RKO (cell line): ENCODE measurements around the gene KLHDC4.
"Not testable (repeated sequence)": the region's sequence is repeated elsewhere in the genome, so short reads cannot be mapped to it uniquely, and the experiment has no call there.

Experiments used
- DNase-seq: peaks from one replicate; pipeline ENCODE4 v3.0.0-alpha.2; 2016; ENCODE audit warnings: low spot score

KLHDC4 gene

GRCh38 chr16:87788730-87789436 lies 23.1 kb upstream of the KLHDC4 start:
- DNase-seq = not testable (repeated sequence)

GRCh38 chr16:87787451-87788091 lies 21.8 kb upstream of the KLHDC4 start:
- DNase-seq = not testable (repeated sequence)

GRCh38 chr16:87784812-87785211 lies 19.0 kb upstream of the KLHDC4 start:
- no peak for DNase-seq

GRCh38 chr16:87782033-87782432 lies 16.2 kb upstream of the KLHDC4 start:
- DNase-seq = no peak

- no peak for DNase-seq
These were observed 14.7 kb upstream of the KLHDC4 start for GRCh38 chr16:87780385-87780989.

GRCh38 chr16:87778830-87779579 lies 13.2 kb upstream of the KLHDC4 start:
- peak; percentile 86 for DNase-seq

- no peak for DNase-seq
These were observed 12.7 kb upstream of the KLHDC4 start for GRCh38 chr16:87778476-87778829.

- DNase-seq = not testable (repeated sequence)
These were observed 8.1 kb upstream of the KLHDC4 start for GRCh38 chr16:87773836-87774235.

- DNase-seq = not testable (repeated sequence)
These were observed 1.7 kb upstream of the KLHDC4 start for GRCh38 chr16:87767456-87767855.

- no peak for DNase-seq
These were observed 655 bp upstream of the KLHDC4 start for GRCh38 chr16:87766485-87766797.

GRCh38 chr16:87765473-87765775 lies 362 bp downstream of the KLHDC4 start:
- DNase-seq = peak; percentile 33

GRCh38 chr16:87764600-87765472 lies 950 bp downstream of the KLHDC4 start:
- no peak for DNase-seq

GRCh38 chr16:87762620-87763019 lies 3.2 kb downstream of the KLHDC4 start:
- no peak for DNase-seq

- no peak for DNase-seq
These were observed 3.7 kb downstream of the KLHDC4 start for GRCh38 chr16:87762071-87762571.

- DNase-seq = no peak
These were observed 4.7 kb downstream of the KLHDC4 start for GRCh38 chr16:87761060-87761459.

GRCh38 chr16:87757841-87758426 lies 7.9 kb downstream of the KLHDC4 start:
- DNase-seq = no peak

- no peak for DNase-seq
These were observed 11.3 kb downstream of the KLHDC4 start for GRCh38 chr16:87754535-87754934.

- no peak for DNase-seq
These were observed 18.0 kb downstream of the KLHDC4 start for GRCh38 chr16:87747626-87748414.

GRCh38 chr16:87746178-87746577 lies 19.6 kb downstream of the KLHDC4 start:
- DNase-seq = no peak

GRCh38 chr16:87744750-87745514 lies 20.9 kb downstream of the KLHDC4 start:
- DNase-seq = no peak
